Neutrophil (primary cell): ENCODE measurements around the gene LMNTD1.

Experiments used
- H3K27ac ChIP-seq: fragments of 200-600 bp; sonication (generic); 2 replicates; pipeline ENCODE4 v1.5.1; 2016; ENCODE audit warnings: mild to moderate bottlenecking, moderate library complexity
- H3K27me3 ChIP-seq: fragments of 200-600 bp; sonication (generic); 2 replicates; pipeline ENCODE4 v1.6.0; 2016; ENCODE audit warnings: mild to moderate bottlenecking
- H3K36me3 ChIP-seq: fragments of 200-600 bp; sonication (generic); 2 replicates; pipeline ENCODE4 v1.5.1; 2017
- H3K4me1 ChIP-seq, 2 experiments: fragments of 200-600 bp in 1 of 2; sonication (generic) in 1 of 2; 1 replicate in 1 of 2; 2 replicates in 1 of 2; pipeline versions ENCODE4 v1.5.1 to v1.6.1; 2013 to 2016; ENCODE audit warnings: low read depth in 1 of 2, low read length in 1 of 2, mild to moderate bottlenecking in 1 of 2, moderate library complexity in 1 of 2; ENCODE audit not compliant: control insufficient read depth in 1 of 2, insufficient read depth in 1 of 2
- H3K4me3 ChIP-seq, 2 experiments: fragments of 200-600 bp in 1 of 2; sonication (generic) in 1 of 2; 1 replicate in 1 of 2; 2 replicates in 1 of 2; pipeline ENCODE4 v1.5.1; 2013 to 2016; ENCODE audit warnings: low read depth in 1 of 2, low read length in 1 of 2, mild to moderate bottlenecking in 1 of 2, moderate library complexity in 1 of 2
- H3K9me3 ChIP-seq: fragments of 200-600 bp; sonication (generic); 2 replicates; pipeline ENCODE4 v1.5.1; 2016
- CTCF ChIP-seq: fragments of 200-600 bp; sonication (generic); IDR thresholded peaks from 2 replicates; pipeline ENCODE4 v1.5.1; 2016; ENCODE audit warnings: antibody characterized with exemption

Gene LMNTD1

GRCh38 chr12:25463521-25463920, 89.6 kb downstream of the LMNTD1 start:
- TF ChIP-seq CTCF: no peak
- H3K4me1 ChIP-seq: no peaks in the 10 kb centered on the region
- no peaks in the 10 kb centered on the region for H3K9me3 ChIP-seq
- H3K27ac ChIP-seq: no peak overlapping the region
- H3K27me3 ChIP-seq: no peaks in the 10 kb centered on the region
- H3K36me3 ChIP-seq: no peaks in the 10 kb centered on the region
- H3K4me3 ChIP-seq: no peak overlapping the region

DNA sequence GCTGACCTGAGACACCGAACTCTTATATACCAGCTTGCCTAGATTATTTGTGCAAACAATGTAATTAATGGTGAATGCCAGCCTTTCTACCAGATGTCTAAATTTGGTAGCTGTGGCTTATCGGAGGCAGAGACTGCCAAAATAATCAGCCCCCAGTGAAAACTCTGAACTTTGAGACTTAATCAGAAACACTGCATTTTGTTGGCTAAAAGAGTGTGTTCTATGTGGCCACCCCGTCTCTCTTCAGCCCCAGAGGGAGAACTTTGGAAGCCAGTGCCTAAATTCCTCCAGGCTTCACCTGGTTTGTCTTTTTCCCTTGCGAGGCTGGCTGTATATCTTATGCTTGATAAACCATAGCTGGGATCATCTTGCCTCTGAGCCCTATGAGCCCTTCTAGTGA, 90.1 kb downstream of the LMNTD1 start:
- Histone ChIP-seq H3K36me3 (no peaks in the 10 kb centered on the region), H3K4me3 (no peak overlapping the region), H3K4me1 (no peaks in the 10 kb centered on the region), H3K27me3 (no peaks in the 10 kb centered on the region), H3K27ac (no peak overlapping the region), H3K9me3 (no peaks in the 10 kb centered on the region)
- no peak for TF ChIP-seq CTCF

- no peaks in the 10 kb centered on the region for H3K27me3 ChIP-seq
- no peaks in the 10 kb centered on the region for H3K9me3 ChIP-seq
- no peaks in the 10 kb centered on the region for H3K4me1 ChIP-seq
- no peak overlapping the region for H3K4me3 ChIP-seq
- no peak overlapping the region for H3K27ac ChIP-seq
- no peaks in the 10 kb centered on the region for H3K36me3 ChIP-seq
- no peak for TF ChIP-seq CTCF
Observed at GRCh38 chr12:25459541-25459951, 93.5 kb downstream of the LMNTD1 start.

GRCh38 chr12:25458047-25458552, 95.0 kb downstream of the LMNTD1 start:
- Histone ChIP-seq H3K27me3 (no peaks in the 10 kb centered on the region), H3K4me1 (no peaks in the 10 kb centered on the region), H3K4me3 (no peak overlapping the region), H3K9me3 (no peaks in the 10 kb centered on the region), H3K36me3 (no peaks in the 10 kb centered on the region), H3K27ac (no peak overlapping the region)
- no peak for TF ChIP-seq CTCF

DNA sequence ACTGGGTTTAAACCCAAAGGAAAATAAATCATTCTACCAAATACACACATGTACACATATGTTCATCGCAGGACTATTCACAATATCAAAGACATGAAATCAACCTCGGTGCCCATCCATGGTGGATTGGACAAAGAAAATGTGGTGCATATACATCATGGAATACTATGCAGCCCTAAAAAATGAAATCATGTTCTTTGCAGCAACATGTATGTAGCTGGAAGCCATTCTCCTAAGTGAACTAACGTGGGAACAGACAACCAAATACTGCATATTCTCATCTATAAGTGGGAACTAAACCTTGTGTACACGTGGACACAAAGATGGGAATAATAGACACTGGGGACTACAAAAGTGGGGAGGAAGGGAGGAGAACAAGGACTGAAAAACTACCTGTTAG, 96.6 kb downstream of the LMNTD1 start:
- TF ChIP-seq CTCF: no peak
- Histone ChIP-seq H3K4me1 (no peaks in the 10 kb centered on the region), H3K27me3 (no peaks in the 10 kb centered on the region), H3K27ac (no peak overlapping the region), H3K9me3 (no peaks in the 10 kb centered on the region), H3K36me3 (no peaks in the 10 kb centered on the region), H3K4me3 (no peak overlapping the region)

DNA sequence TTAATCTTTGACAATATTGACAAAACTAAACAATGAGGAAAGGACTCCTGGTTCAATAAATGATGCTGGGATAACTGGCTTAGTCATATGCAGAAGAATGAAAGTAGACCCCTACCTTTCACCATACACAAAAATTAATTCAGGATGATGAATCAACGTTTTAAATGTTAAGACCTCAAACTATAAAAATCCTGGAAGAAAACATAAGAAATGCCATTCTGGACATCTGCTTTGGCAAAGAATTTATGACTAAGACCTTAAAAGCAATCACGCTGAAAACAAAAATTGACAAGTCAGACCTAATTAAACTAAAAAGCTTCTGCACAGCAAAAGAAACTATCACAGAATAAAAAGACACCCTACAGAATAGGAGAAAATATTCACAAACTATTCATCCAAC, 97.4 kb downstream of the LMNTD1 start:
- H3K4me3 ChIP-seq: no peak overlapping the region
- H3K27ac ChIP-seq: no peak overlapping the region
- no peak for TF ChIP-seq CTCF
- no peaks in the 10 kb centered on the region for H3K27me3 ChIP-seq
- H3K4me1 ChIP-seq: no peaks in the 10 kb centered on the region
- H3K9me3 ChIP-seq: no peaks in the 10 kb centered on the region
- no peaks in the 10 kb centered on the region for H3K36me3 ChIP-seq
